K562 (cell line): ENCODE data around the gene VPS41. TPM values are rescaled to one million over a fixed set of nuclear protein-coding genes. Genes with fewer than 3 reads are reported as not detected.

ENCODE experiments used
- ATAC-seq: fragments of 200-7000 bp; cut with Tn5 transposase; 3 replicates; pipeline ENCODE4 v1.9.1; 2020; ENCODE audit warnings: moderate library complexity
- BruUV-seq: library from RNA; stranded (reverse); fragments of 400-500 nt; replicated peaks from 2 replicates; lab custom pipeline; 2021; lab: Mats Ljungman, UMichigan
- CTCF ChIA-PET: fragments of 300-600 bp; formaldehyde crosslinking; extraction: SDS; loops from one replicate; lab custom pipeline; 2021; ENCODE audit warnings: low intra/inter-chr PET ratio; lab: Yijun Ruan, JAX
- POLR2A ChIA-PET: fragments of 300-600, 350-650 bp; sonication (Branson Sonifier 250); formaldehyde crosslinking; extraction: SDS; loops from one replicate; lab custom pipeline; 2021; ENCODE audit warnings: antibody characterized with exemption, inconsistent platforms; lab: Yijun Ruan, JAX
- DNase-seq, 4 experiments: peaks; one replicate each; pipeline versions ENCODE4 v3.0.0 to v3.0.0-alpha.2; 2011 to 2018; ENCODE audit warnings: low spot score in 3 of 4, mixed read lengths in 3 of 4; ENCODE audit errors: extremely low read depth in 1 of 4
- FAIRE-seq: peaks from 2 replicates; lab custom pipeline; 2011; peaks lifted over from hg19 to GRCh38; lab: Jason Lieb, UNC
- H2AFZ ChIP-seq: 2 replicates; pipeline ENCODE4 v1.6.0; 2011; ENCODE audit warnings: low read depth, low read length, control low read depth, inconsistent platforms
- H3K27ac ChIP-seq: fragments of 200-600 bp; 3 replicates; pipeline ENCODE4 v1.8.0; 2011; ENCODE audit warnings: low read depth, mild to moderate bottlenecking, control low read depth, inconsistent platforms, low read length, moderate library complexity, mixed read lengths; ENCODE audit errors: extremely low read depth
- H3K27me3 ChIP-seq, 2 experiments: fragments of 300-600 bp in 1 of 2; 2 replicates in 1 of 2; 3 replicates in 1 of 2; pipeline versions ENCODE4 v1.6.0 to v1.8.0; 2011; ENCODE audit warnings: inconsistent platforms in 2 of 2, low read length in 2 of 2, mild to moderate bottlenecking in 1 of 2, mixed read lengths in 1 of 2, moderate library complexity in 1 of 2; ENCODE audit not compliant: control insufficient read depth in 2 of 2, insufficient read depth in 2 of 2
- H3K36me3 ChIP-seq: fragments of 300-600 bp; 3 replicates; pipeline ENCODE4 v1.8.0; 2011; ENCODE audit warnings: mild to moderate bottlenecking, low read length, inconsistent platforms; ENCODE audit not compliant: control insufficient read depth, insufficient read depth
- H3K4me1 ChIP-seq, 2 experiments: fragments of 200-600 bp in 1 of 2; replicated peaks in 1 of 2; 2 replicates in 1 of 2; 3 replicates in 1 of 2; pipeline versions ENCODE4 v1.5.1 to v1.8.0; 2011; ENCODE audit warnings: inconsistent platforms in 2 of 2, low read length in 2 of 2, mild to moderate bottlenecking in 1 of 2, mixed read lengths in 1 of 2, moderate library complexity in 1 of 2; ENCODE audit not compliant: control insufficient read depth in 2 of 2, insufficient read depth in 2 of 2
- H3K4me2 ChIP-seq: 2 replicates; pipeline ENCODE4 v1.6.1; 2011; ENCODE audit warnings: low read length, control low read depth, inconsistent platforms, mixed read lengths; ENCODE audit not compliant: insufficient read depth
- H3K4me3 ChIP-seq: fragments of 200-600 bp; sonication (generic), shearing (Covaris generic); 2 replicates; pipeline ENCODE4 v1.5.1; 2016; ENCODE audit warnings: control low read depth, inconsistent platforms
- H3K79me2 ChIP-seq: fragments of 200-600 bp; 3 replicates; pipeline ENCODE4 v1.8.0; 2011; ENCODE audit warnings: low read length, inconsistent platforms; ENCODE audit not compliant: control insufficient read depth, insufficient read depth
- H3K9ac ChIP-seq, 2 experiments: 2 replicates each; pipeline versions ENCODE4 v1.6.0 to v1.6.1; 2011; ENCODE audit warnings: low read depth in 2 of 2, low read length in 2 of 2, control low read depth in 1 of 2, inconsistent platforms in 1 of 2, mild to moderate bottlenecking in 1 of 2, mixed read lengths in 1 of 2; ENCODE audit not compliant: insufficient read depth in 1 of 2
- H3K9me1 ChIP-seq: one replicate; pipeline ENCODE4 v1.6.0; 2011; ENCODE audit warnings: inconsistent platforms, mild to moderate bottlenecking, low read length, moderate library complexity; ENCODE audit not compliant: control insufficient read depth, insufficient read depth
- H3K9me3 ChIP-seq: replicated peaks from 2 replicates; pipeline ENCODE4 v1.5.1; 2011; ENCODE audit warnings: low read depth, low read length, inconsistent platforms; ENCODE audit not compliant: control insufficient read depth, insufficient read depth
- H4K20me1 ChIP-seq: replicated peaks from 2 replicates; pipeline ENCODE4 v1.6.1; 2011; ENCODE audit warnings: low read length, inconsistent platforms, mixed read lengths; ENCODE audit not compliant: control insufficient read depth, insufficient read depth
- E2F8 ChIP-seq: fragments of 450-650 bp; IDR thresholded peaks from 2 replicates; pipeline ENCODE4 v1.7.1; 2018; ENCODE audit warnings: mild to moderate bottlenecking, low read depth; ENCODE audit not compliant: partially characterized antibody
- ESRRB ChIP-seq: fragments of 250-450 bp; sonication (Bioruptor Pico); IDR thresholded peaks from 2 replicates; pipeline ENCODE4 v1.5.0; 2020; ENCODE audit warnings: mild to moderate bottlenecking, moderate library complexity, borderline replicate concordance
- IFI16 ChIP-seq: fragments of 250-450 bp; sonication (Bioruptor Pico); IDR thresholded peaks from 2 replicates; pipeline ENCODE4 v2.1.2; 2022; ENCODE audit warnings: mild to moderate bottlenecking, inconsistent platforms
- LCOR ChIP-seq: sonication (generic); formaldehyde crosslinking; IDR thresholded peaks from 2 replicates; pipeline ENCODE4 v1.8.0; 2022; ENCODE audit warnings: mild to moderate bottlenecking, missing genetic modification reagents
- NBN ChIP-seq: fragments of 450-650 bp; IDR thresholded peaks from 2 replicates; pipeline ENCODE4 v1.6.1; 2016; ENCODE audit warnings: low read depth, mild to moderate bottlenecking
- PCBP1 ChIP-seq: fragments of 200-400 bp; formaldehyde crosslinking; IDR thresholded peaks from 2 replicates; pipeline ENCODE4 v1.6.1; 2018; ENCODE audit warnings: mild to moderate bottlenecking, low read depth, low read length; ENCODE audit not compliant: poor library complexity, severe bottlenecking
- PCBP2 ChIP-seq: fragments of 200-400 bp; formaldehyde crosslinking; IDR thresholded peaks from 2 replicates; pipeline ENCODE4 v1.6.1; 2018; ENCODE audit warnings: low read length, low read depth, mild to moderate bottlenecking, moderate library complexity; ENCODE audit not compliant: poor library complexity, severe bottlenecking
- RBM25 ChIP-seq: fragments of 200-400 bp; formaldehyde crosslinking; IDR thresholded peaks from 2 replicates; pipeline ENCODE4 v1.6.1; 2018; ENCODE audit warnings: low read length, low read depth, moderate library complexity; ENCODE audit not compliant: severe bottlenecking
- RCOR1 ChIP-seq, 2 experiments: IDR thresholded peaks; 2 replicates each; pipeline ENCODE4 v1.6.1; 2012; ENCODE audit warnings: low read depth in 2 of 2, low read length in 2 of 2, borderline replicate concordance in 1 of 2, improper control_type of control experiment in 1 of 2
- RFX7 ChIP-seq: fragments of 250-450 bp; sonication (Bioruptor Pico); IDR thresholded peaks from 2 replicates; pipeline ENCODE4 v1.5.1; 2021; ENCODE audit warnings: mild to moderate bottlenecking
- SMARCA4 ChIP-seq: fragments of 450-650 bp; IDR thresholded peaks from 2 replicates; pipeline ENCODE4 v1.6.1; 2016
- U2AF1 ChIP-seq: fragments of 200-400 bp; formaldehyde crosslinking; optimal IDR thresholded peaks from 2 replicates; pipeline ENCODE3; 2017; ENCODE audit warnings: mild to moderate bottlenecking, low read depth, low read length, moderate library complexity
- ZNF41 ChIP-seq: fragments of 250-450 bp; sonication (Bioruptor Pico); conservative IDR thresholded peaks from 2 replicates; pipeline ENCODE4 v1.4.0; 2020; ENCODE audit warnings: mild to moderate bottlenecking
- ZNF75A ChIP-seq: fragments of 450-650 bp; formaldehyde crosslinking; IDR thresholded peaks from 2 replicates; pipeline ENCODE4 v1.4.0; 2020; ENCODE audit warnings: mild to moderate bottlenecking
- WGBS: fragments of 100-300 bp; shearing (Covaris generic); methylation state at CpG from one replicate; pipeline ENCODE4 v1.1.6; 2016; ENCODE audit warnings: low coverage, mixed read lengths; ENCODE audit not compliant: insufficient coverage; ENCODE audit errors: missing lambda C conversion rate; 5-methylcytosine and 5-hydroxymethylcytosine counted together
- in situ Hi-C: fragments of 300-500 bp; cut with MboI; formaldehyde crosslinking; loops from 4 replicates; pipeline ENCODE4 v1.15.0; 2018; ENCODE audit warnings: inconsistent platforms, mixed read lengths
- intact Hi-C: fragments of 100-400 bp; cut with micrococcal nuclease; formaldehyde crosslinking; loops from 2 replicates; pipeline ENCODE4 v1.14.2; 2022
- polyA plus RNA-seq, 8 experiments: library from polyadenylated mRNA; depleted of rRNA in 4 of 8; stranded (reverse) in 5 of 8; unstranded in 3 of 8; fragments of >200 nt; fragmentation: Nextera tagmentation in 2 of 8; fragmentation: Illumina TruSeq in 1 of 8; extraction: Ambion mirVana in 2 of 8; extraction: Trizol in 1 of 8; gene quantifications; 2 replicates each; pipeline versions ENCODE4 v1.2.1 to v1.2.3, GENCODE V29; 2011 to 2014; ENCODE audit warnings: inconsistent platforms in 1 of 8, missing spikeins in 1 of 8
- total RNA-seq, 7 experiments: library from RNA; depleted of rRNA in 6 of 7; stranded (reverse); fragments of >200 nt in 6 of 7; fragmentation: Illumina TruSeq in 2 of 7; extraction: Trizol in 2 of 7; gene quantifications; 2 replicates each; pipeline versions ENCODE4 v1.2.1 to v1.2.3, GENCODE V29; 2011 to 2021; ENCODE audit warnings: low replicate concordance in 1 of 7

The VPS41 gene
- total and polyA plus RNA-seq, 9 of the 15 experiments (the other 6 are each of a cell fraction or from before 2014, with no cell fraction given) = 17.7 to 46.8 (median 32.1) TPM

DNA sequence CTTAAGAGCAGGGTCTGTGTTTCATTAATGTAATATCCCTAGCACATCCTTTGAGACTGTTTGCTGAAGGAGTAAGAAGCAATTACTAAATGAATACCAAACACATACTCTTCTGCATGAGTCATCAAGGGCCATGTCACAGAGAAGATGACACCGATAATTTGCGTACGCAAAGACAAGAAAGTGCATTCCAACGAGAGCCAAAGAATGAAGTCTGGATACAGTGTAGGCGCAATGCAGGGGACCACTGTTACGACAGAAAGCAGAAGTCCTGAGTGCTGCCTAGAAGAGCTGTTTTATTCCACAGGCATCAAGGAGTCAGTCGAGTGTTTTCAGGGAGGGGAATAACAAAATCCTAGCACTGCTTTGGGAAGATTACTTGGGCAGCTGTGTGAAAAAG, 62.7 kb downstream of the VPS41 start:
- Histone ChIP-seq H3K4me2 (no peak overlapping the region), H3K4me1 (peaks cover 0 to 10% of the 10 kb centered on the region in 2 experiments; a peak in 2 of 5 replicates), H3K9me3 (no peaks in the 10 kb centered on the region), H3K4me3 (no peak overlapping the region), H4K20me1 (peaks cover 3% of the 10 kb centered on the region; the same call in 1 of the 2 replicates), H3K9me1 (no peaks in the 10 kb centered on the region), H3K79me2 (no peaks in the 10 kb centered on the region), H3K9ac (no peak overlapping the region), H3K27ac (no peak overlapping the region), H3K27me3 (no peaks in the 10 kb centered on the region), H2AFZ (no peak overlapping the region), H3K36me3 (no peaks in the 10 kb centered on the region)
- in situ Hi-C loops (no loop called here), intact Hi-C loops (no loop called here)
- no TSS peak for BruUV-seq
- peak in 2 of 4 experiments; percentile 29 to 51 for DNase-seq
- no peak for FAIRE-seq
- POLR2A ChIA-PET = interaction anchor here (0.6 to 1.7 kb wide), 3 partner anchors 21 to 522 kb away, joined by 3 to 5 read pairs (median 3); no protein-coding TSS in a partner anchor
- CTCF ChIA-PET = no interaction called here
- 22% methylated on average over 7 of the region's 7 CpGs for WGBS
- ATAC-seq = peak; percentile 85
- TF ChIP-seq E2F8 = no peak
- TF ChIP-seq RCOR1 (IDR thresholded peaks at IDR 0.05; ENCODE audit: borderline replicate concordance in 1 of 2, low read depth in 2 of 2, low read length in 2 of 2) = peak in 1 of 2 experiments; percentile 74; a peak in 2 of 4 replicates
- TF ChIP-seq SMARCA4 = peak; percentile 51
- TF ChIP-seq LCOR (CRISPR knock-in tag) = no peak
- no peak for TF ChIP-seq ZNF41 (CRISPR knock-in tag)
- TF ChIP-seq ESRRB (CRISPR knock-in tag) = no peak
- no peak for TF ChIP-seq PCBP2
- TF ChIP-seq RFX7 (CRISPR knock-in tag) = no peak
- no peak for TF ChIP-seq NBN
- TF ChIP-seq RBM25 = no peak
- TF ChIP-seq IFI16 = no peak
- no peak for TF ChIP-seq ZNF75A (CRISPR knock-in tag)
- TF ChIP-seq PCBP1 = no peak
- no peak for TF ChIP-seq U2AF1
